K562 (cell line): ENCODE measurements around the gene SLFNL1. TPM values are rescaled to one million over a fixed set of nuclear protein-coding genes. Genes with fewer than 3 reads are reported as not detected.
A peak's percentile ranks its signal among the peaks of the same experiment; 100 is the strongest.

Experiments used
- CHD7 ChIP-seq: fragments of 200-600 bp; sonication (generic); IDR thresholded peaks from one replicate; pipeline ENCODE4 v1.6.1; 2012; ENCODE audit warnings: mild to moderate bottlenecking, low read depth, low read length, inconsistent platforms
- PRDM10 ChIP-seq: fragments of 450-650 bp; IDR thresholded peaks from 2 replicates; pipeline ENCODE4 v1.6.1; 2018; ENCODE audit not compliant: partially characterized antibody
- RBBP5 ChIP-seq: fragments of 200-600 bp; sonication (generic); IDR thresholded peaks from 2 replicates; pipeline ENCODE4 v1.6.1; 2012; ENCODE audit warnings: borderline replicate concordance, mild to moderate bottlenecking, low read length, control low read depth, inconsistent platforms; ENCODE audit not compliant: insufficient read depth, poor library complexity, severe bottlenecking
- RBM39 ChIP-seq: fragments of 200-400 bp; formaldehyde crosslinking; optimal IDR thresholded peaks from 2 replicates; pipeline ENCODE3; 2018; ENCODE audit warnings: low read depth, low read length
- THAP12 ChIP-seq: fragments of 250-450 bp; sonication (Bioruptor Pico); IDR thresholded peaks from 2 replicates; pipeline ENCODE4 v1.9.0; 2021; ENCODE audit warnings: mild to moderate bottlenecking, inconsistent platforms
- YY1 ChIP-seq, 3 experiments: IDR thresholded peaks; 2 replicates each; pipeline ENCODE4 v1.6.1; 2011; ENCODE audit warnings: low read length in 2 of 3, mild to moderate bottlenecking in 2 of 3, moderate library complexity in 2 of 3, borderline replicate concordance in 1 of 3, control low read depth in 1 of 3, low read depth in 1 of 3; ENCODE audit not compliant: insufficient read depth in 3 of 3, insufficient replicate concordance in 2 of 3, control insufficient read depth in 1 of 3, insufficient read length in 1 of 3; ENCODE audit errors: extremely low read depth in 1 of 3
- polyA plus RNA-seq, 8 experiments: library from polyadenylated mRNA; depleted of rRNA in 4 of 8; stranded (reverse) in 5 of 8; unstranded in 3 of 8; fragments of >200 nt; fragmentation: Nextera tagmentation in 2 of 8; fragmentation: Illumina TruSeq in 1 of 8; extraction: Ambion mirVana in 2 of 8; extraction: Trizol in 1 of 8; gene quantifications; 2 replicates each; pipeline versions ENCODE4 v1.2.1 to v1.2.3, GENCODE V29; 2011 to 2014; ENCODE audit warnings: inconsistent platforms in 1 of 8, missing spikeins in 1 of 8
- total RNA-seq, 7 experiments: library from RNA; depleted of rRNA in 6 of 7; stranded (reverse); fragments of >200 nt in 6 of 7; fragmentation: Illumina TruSeq in 2 of 7; extraction: Trizol in 2 of 7; gene quantifications; 2 replicates each; pipeline versions ENCODE4 v1.2.1 to v1.2.3, GENCODE V29; 2011 to 2021; ENCODE audit warnings: low replicate concordance in 1 of 7

SLFNL1 gene
- total and polyA plus RNA-seq, 9 of the 15 experiments (the other 6 are each of a cell fraction or from before 2014, with no cell fraction given), result 0.05 to 0.14 (median 0.06) TPM; not detected in 5

- TF ChIP-seq RBM39, result no peak
- peak; percentile 6 for TF ChIP-seq RBBP5
- TF ChIP-seq YY1 (IDR thresholded peaks at IDR 0.05; ENCODE audit: borderline replicate concordance in 1 of 3, control insufficient read depth in 1 of 3, extremely low read depth in 1 of 3, insufficient read depth in 3 of 3, insufficient read length in 1 of 3, insufficient replicate concordance in 2 of 3, low read depth in 1 of 3, low read length in 2 of 3), result peak in 1 of 3 experiments; percentile 28
- no peak for TF ChIP-seq THAP12
- TF ChIP-seq PRDM10, result no peak
- no peak for TF ChIP-seq CHD7
These were observed 40.9 kb downstream of the SLFNL1 start (continued) for GRCh38 chr1:40980453-40981121.
